ENCODE measurements around the gene CTCF. TPM values are rescaled to one million over a fixed set of nuclear protein-coding genes. Genes with fewer than 3 reads are reported as not detected.

The CTCF gene
- total RNA-seq, 3 donors from 2014 or later (not counting 1 experiment from before 2014, with no cell fraction given): 61.4 to 76.7 (median 63.6) TPM

DNA sequence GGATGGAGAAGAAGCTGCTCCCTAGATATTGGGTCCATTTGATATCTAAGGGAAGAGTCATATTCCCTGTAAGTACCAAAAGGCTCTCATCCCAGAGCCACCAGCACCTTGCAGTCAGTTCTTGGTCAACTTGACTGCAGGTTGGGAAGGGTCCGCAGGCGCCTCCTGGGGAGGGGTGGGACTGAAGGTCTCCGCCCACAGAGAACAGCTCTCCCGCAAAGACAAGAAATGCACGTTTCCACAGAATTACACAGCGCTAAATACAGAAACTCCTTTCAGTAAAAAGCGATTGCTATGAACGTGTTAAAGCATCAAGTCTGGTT is 864 bp upstream of the CTCF start:
- TF ChIP-seq, protein P1, sequence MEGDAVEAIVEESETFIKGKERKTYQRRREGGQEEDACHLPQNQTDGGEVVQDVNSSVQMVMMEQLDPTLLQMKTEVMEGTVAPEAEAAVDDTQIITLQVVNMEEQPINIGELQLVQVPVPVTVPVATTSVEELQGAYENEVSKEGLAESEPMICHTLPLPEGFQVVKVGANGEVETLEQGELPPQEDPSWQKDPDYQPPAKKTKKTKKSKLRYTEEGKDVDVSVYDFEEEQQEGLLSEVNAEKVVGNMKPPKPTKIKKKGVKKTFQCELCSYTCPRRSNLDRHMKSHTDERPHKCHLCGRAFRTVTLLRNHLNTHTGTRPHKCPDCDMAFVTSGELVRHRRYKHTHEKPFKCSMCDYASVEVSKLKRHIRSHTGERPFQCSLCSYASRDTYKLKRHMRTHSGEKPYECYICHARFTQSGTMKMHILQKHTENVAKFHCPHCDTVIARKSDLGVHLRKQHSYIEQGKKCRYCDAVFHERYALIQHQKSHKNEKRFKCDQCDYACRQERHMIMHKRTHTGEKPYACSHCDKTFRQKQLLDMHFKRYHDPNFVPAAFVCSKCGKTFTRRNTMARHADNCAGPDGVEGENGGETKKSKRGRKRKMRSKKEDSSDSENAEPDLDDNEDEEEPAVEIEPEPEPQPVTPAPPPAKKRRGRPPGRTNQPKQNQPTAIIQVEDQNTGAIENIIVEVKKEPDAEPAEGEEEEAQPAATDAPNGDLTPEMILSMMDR (IDR thresholded peaks at IDR 0.05): no peak
- Mint-ChIP-seq H3K36me3 (no peaks in the 10 kb centered on the region), H3K27ac (peak overlapping the region; percentile 93 to 95), H3K4me3 (peak overlapping the region; percentile 85), H3K27me3 (ENCODE audit: low read depth in 2 of 2) (no peaks in the 10 kb centered on the region), H3K9me3 (no peaks in the 10 kb centered on the region), H3K4me1 (peaks cover 22 to 29% of the 10 kb centered on the region in 2 donors)
- Histone ChIP-seq H3K27me3 (ENCODE audit: control insufficient read depth, insufficient read depth, low read length) (no peaks in the 10 kb centered on the region), H3K9me3 (ENCODE audit: control insufficient read depth, insufficient read depth, low read length) (no peaks in the 10 kb centered on the region), H3K4me3 (ENCODE audit: low read length) (peak overlapping the region; percentile 71), H3K4me1 (ENCODE audit: control insufficient read depth, insufficient read depth, low read length) (peaks cover 25% of the 10 kb centered on the region), H3K27ac (ENCODE audit: low read length) (peak overlapping the region; percentile 87), H3K36me3 (ENCODE audit: control insufficient read depth, insufficient read depth, low read length) (no peaks in the 10 kb centered on the region)
- no peak for ATAC-seq
- no peak for DNase-seq
- intact Hi-C loops (cut with micrococcal nuclease): loop anchor here (5.0 to 10.0 kb wide), 2 partner anchors 81 to 753 kb away; partner anchors contain the start of genes PRMT7 and SLC7A6OS
- WGBS (ENCODE audit: insufficient coverage): 6% methylated on average over 8 of the region's 8 CpGs

DNA sequence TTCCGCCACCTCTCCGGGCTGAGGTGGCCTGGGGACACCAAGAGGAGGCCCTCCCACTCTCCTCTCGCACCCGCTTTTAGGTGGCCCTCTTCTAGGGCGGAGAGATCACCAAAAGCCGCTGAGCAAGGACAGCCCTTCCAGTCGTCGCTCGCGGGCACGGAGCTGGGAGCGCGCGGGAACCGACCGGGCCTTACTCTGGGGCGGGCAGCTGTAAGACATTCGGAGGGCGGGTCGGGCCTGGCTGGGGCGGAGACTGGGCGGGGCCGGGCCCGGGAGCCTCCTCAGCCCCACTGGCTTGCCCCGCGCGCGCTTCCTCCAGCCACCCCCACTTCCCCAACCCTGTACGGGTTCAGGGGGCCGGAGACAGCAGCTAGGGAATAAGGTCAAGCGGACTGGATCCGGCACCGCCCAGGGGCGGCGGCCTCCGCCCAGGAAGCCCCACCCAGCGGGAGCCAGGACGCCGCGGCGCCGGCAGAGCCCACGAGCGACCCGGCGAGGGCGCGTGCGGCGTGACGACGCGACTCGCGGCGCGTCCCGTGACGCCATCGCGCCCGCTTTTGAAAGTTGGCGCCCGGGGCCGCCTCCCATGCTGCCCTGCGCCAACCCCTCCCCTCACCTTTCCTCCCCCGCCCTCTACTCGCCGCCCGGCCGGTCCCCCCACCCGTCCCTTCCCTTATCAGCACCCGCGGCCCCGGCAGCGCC is 351 bp upstream of the CTCF start:
- Histone ChIP-seq H3K27ac (ENCODE audit: low read length) (peak overlapping the region; percentile 87), H3K27me3 (ENCODE audit: control insufficient read depth, insufficient read depth, low read length) (no peaks in the 10 kb centered on the region), H3K9me3 (ENCODE audit: control insufficient read depth, insufficient read depth, low read length) (no peaks in the 10 kb centered on the region), H3K36me3 (ENCODE audit: control insufficient read depth, insufficient read depth, low read length) (no peaks in the 10 kb centered on the region), H3K4me1 (ENCODE audit: control insufficient read depth, insufficient read depth, low read length) (peaks cover 23% of the 10 kb centered on the region), H3K4me3 (ENCODE audit: low read length) (peak overlapping the region; percentile 71)
- TF ChIP-seq, protein P1 (IDR thresholded peaks at IDR 0.05): no peak
- peaks cover 24 to 31% of the 10 kb centered on the region in 2 donors for H3K4me1 Mint-ChIP-seq
- no peaks in the 10 kb centered on the region for H3K27me3 Mint-ChIP-seq (ENCODE audit: low read depth in 2 of 2)
- peak overlapping the region; percentile 95 for H3K4me3 Mint-ChIP-seq
- ATAC-seq: peak; percentile 75 to 90 (median 77)
- peak overlapping the region; percentile 93 to 95 for H3K27ac Mint-ChIP-seq
- intact Hi-C loops (cut with micrococcal nuclease): loop anchor here (1.0 to 10.0 kb wide), 5 partner anchors 41 to 753 kb away; partner anchors contain the start of genes ACD, ATP6V0D1, PARD6A and PRMT7
- H3K36me3 Mint-ChIP-seq: no peaks in the 10 kb centered on the region
- peak; percentile 93 to 98 for DNase-seq
- under 1% methylated on average over 74 of the region's 76 CpGs for WGBS (ENCODE audit: insufficient coverage)
- no peaks in the 10 kb centered on the region for H3K9me3 Mint-ChIP-seq

DNA sequence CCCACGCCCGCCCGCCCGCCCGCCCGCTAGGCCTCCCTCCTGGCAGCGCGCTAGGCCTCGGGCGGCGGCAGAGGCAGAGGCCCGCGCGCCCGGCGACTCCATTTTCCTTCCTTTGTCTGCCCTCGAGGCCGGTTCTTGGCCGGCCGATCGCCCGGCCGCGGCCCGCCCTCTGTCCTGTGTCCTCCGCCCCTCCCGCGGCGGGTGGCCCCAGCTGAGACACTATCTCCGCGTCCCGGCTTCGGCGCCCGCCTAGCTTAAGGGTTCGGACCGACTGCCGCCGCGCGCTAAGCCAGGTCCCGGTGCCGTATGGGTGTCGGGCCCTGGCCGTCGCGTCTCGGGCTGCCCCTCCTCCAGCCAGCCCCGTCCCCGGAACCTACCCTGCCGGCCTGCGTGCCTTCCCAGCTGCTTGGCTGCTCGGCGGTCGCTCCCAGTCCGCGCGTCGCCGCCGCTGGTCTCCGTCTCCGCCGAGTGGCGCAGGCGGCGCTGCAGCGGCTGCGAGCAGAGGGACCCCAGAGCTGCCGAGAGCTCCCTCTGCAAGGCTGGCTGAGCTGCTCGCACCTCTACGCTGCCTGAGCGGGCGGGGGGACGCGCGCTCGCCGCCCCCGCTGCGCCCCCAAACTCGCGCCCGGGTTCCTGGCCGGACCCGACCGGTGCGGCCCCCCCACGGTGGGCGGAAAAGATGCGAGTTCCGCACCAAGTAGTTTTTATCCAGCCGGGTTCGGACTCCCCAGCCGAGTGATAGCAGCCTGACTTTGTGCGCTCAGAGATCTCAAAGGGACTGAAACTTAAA is 787 bp downstream of the CTCF start:
- Mint-ChIP-seq H3K9me3 (no peaks in the 10 kb centered on the region), H3K4me3 (peak overlapping the region; percentile 95), H3K27ac (peak overlapping the region; percentile 93 to 95), H3K27me3 (ENCODE audit: low read depth in 2 of 2) (no peaks in the 10 kb centered on the region), H3K36me3 (no peaks in the 10 kb centered on the region), H3K4me1 (peaks cover 28 to 35% of the 10 kb centered on the region in 2 donors)
- Histone ChIP-seq H3K36me3 (ENCODE audit: control insufficient read depth, insufficient read depth, low read length) (no peaks in the 10 kb centered on the region), H3K9me3 (ENCODE audit: control insufficient read depth, insufficient read depth, low read length) (no peaks in the 10 kb centered on the region), H3K4me3 (ENCODE audit: low read length) (peak overlapping the region; percentile 53), H3K4me1 (ENCODE audit: control insufficient read depth, insufficient read depth, low read length) (peaks cover 23% of the 10 kb centered on the region), H3K27me3 (ENCODE audit: control insufficient read depth, insufficient read depth, low read length) (no peaks in the 10 kb centered on the region), H3K27ac (ENCODE audit: low read length) (peak overlapping the region; percentile 94)
- TF ChIP-seq, protein P1 (IDR thresholded peaks at IDR 0.05): no peak
- DNase-seq (peak; percentile 64 to 82), ATAC-seq (peak in 2 of 3 donors; percentile 15 to 16)
- intact Hi-C loops (cut with micrococcal nuclease): loop anchor here (1.0 to 10.0 kb wide), 5 partner anchors 42 to 752 kb away; partner anchors contain the start of genes ACD, ATP6V0D1, PARD6A and PRMT7
- WGBS (ENCODE audit: insufficient coverage): under 1% methylated on average over 90 of the region's 96 CpGs
